ENCODE data around the gene RBM27.
"Not testable (repeated sequence)": the region's sequence is repeated elsewhere in the genome, so short reads cannot be mapped to it uniquely, and the experiment has no call there.

RBM27 gene, protein sequence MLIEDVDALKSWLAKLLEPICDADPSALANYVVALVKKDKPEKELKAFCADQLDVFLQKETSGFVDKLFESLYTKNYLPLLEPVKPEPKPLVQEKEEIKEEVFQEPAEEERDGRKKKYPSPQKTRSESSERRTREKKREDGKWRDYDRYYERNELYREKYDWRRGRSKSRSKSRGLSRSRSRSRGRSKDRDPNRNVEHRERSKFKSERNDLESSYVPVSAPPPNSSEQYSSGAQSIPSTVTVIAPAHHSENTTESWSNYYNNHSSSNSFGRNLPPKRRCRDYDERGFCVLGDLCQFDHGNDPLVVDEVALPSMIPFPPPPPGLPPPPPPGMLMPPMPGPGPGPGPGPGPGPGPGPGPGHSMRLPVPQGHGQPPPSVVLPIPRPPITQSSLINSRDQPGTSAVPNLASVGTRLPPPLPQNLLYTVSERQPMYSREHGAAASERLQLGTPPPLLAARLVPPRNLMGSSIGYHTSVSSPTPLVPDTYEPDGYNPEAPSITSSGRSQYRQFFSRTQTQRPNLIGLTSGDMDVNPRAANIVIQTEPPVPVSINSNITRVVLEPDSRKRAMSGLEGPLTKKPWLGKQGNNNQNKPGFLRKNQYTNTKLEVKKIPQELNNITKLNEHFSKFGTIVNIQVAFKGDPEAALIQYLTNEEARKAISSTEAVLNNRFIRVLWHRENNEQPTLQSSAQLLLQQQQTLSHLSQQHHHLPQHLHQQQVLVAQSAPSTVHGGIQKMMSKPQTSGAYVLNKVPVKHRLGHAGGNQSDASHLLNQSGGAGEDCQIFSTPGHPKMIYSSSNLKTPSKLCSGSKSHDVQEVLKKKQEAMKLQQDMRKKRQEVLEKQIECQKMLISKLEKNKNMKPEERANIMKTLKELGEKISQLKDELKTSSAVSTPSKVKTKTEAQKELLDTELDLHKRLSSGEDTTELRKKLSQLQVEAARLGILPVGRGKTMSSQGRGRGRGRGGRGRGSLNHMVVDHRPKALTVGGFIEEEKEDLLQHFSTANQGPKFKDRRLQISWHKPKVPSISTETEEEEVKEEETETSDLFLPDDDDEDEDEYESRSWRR

DNA sequence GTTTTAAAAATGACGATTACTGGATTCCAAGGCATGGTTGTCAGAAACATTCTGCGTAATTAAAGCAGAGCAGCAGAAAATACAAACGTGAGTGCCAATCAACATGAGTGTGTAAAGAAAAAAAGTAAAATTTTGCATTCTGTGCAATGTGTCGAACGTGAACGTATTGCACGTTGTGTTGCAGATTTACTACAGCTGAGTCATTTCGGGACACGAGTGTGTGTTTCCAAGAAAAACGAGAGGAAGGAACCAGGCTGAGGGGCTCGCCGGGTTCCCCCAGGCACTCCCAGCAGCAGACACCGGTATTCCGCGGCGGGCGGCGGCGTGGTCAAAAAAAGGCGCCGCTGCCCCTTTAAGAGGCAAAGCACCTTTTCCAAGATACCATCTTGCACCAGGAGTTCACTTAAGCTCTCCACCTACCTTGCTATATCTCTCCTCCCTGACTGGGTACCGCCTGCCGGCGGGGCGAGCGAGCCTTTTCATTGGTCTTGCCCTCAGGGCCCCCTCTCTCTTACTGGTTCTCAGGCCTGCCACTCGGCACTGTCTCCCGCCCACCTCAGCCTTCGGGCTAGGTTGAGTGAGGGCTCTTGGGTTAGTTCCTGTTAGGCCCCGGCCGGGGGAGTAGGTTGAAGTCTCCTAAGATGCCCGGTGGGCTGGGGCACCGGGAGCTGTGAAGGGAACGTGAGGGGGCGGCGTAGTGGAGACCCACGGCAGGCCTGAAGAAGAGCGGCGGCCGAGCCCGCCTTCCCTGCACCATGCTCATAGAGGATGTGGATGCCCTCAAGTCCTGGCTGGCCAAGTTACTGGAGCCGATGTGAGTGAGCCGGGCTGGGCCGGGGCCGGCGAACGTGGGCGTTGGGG lies at the start of gene RBM27:
TSS of gene RBM27 (plus strand) at position 595 of the 861 bp plus-strand sequence. CDS start at position 756, 161 bp downstream.
- peak; percentile 86 for DNase-seq

DNA sequence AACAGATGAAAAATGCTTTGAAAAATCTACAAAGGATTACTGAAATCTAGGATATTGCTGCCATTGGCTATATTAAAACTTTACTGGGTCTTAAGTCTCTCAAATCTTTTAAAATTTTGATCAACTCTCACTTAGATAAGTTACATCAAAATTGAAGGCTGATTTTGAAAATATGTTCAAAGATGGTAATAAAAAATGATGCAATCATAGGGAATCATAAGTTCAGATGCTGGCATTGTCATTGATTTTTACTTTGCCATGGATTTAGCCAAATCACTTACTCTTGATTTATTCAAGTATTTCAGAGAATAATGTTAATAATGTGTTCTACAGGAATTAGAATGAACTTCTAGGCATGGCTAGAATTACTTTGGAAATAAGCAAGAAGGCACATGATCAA lies 45.1 kb upstream of the RBM27 start:
- DNase-seq, result no peak

GRCh38 chr5:146164382-146164781 lies 39.0 kb upstream of the RBM27 start:
- DNase-seq, result no peak

- no peak for DNase-seq
Observed at GRCh38 chr5:146165460-146165859, 37.9 kb upstream of the RBM27 start.

DNA sequence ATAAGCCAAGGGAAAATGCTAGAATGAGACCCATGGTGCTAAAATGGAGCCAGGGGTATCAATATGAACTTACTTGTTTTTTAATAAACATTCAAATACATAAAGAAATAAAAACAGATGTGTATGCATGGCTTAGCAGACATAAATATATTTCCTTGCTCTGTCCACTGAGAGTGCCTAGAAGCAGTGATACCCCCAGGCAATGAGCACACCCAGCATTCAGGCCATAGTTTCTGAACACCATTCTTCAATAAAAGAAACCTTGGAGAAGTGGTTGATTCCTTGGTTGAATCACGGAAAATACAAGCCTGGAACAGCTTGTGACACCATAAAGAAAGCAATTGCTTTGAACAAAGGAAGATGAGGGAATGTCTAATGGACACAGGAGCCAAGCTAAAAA lies 37.5 kb upstream of the RBM27 start:
- no peak for DNase-seq

GRCh38 chr5:146169076-146169475 lies 34.3 kb upstream of the RBM27 start:
- DNase-seq, result no peak

GRCh38 chr5:146173049-146173448 lies 30.4 kb upstream of the RBM27 start:
- DNase-seq, result not testable (repeated sequence)

DNA sequence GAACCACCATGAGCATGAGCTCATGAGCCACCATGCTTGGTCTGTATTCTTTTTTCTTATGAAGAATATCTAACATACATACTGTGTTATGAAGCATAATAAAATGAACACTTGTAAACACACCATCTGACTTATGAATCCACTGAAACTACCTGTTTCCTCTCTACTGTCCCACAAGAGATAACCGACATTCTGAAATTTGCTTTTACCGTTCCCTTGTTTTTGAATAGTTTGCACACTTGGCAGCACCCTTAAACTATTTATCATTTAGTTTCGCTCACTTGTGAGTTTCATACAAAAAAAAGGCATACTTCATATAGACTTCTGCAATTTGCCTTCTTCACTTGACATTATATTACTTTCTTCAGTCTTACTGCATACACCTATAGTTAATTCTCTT lies 29.8 kb upstream of the RBM27 start:
- no peak for DNase-seq

DNA sequence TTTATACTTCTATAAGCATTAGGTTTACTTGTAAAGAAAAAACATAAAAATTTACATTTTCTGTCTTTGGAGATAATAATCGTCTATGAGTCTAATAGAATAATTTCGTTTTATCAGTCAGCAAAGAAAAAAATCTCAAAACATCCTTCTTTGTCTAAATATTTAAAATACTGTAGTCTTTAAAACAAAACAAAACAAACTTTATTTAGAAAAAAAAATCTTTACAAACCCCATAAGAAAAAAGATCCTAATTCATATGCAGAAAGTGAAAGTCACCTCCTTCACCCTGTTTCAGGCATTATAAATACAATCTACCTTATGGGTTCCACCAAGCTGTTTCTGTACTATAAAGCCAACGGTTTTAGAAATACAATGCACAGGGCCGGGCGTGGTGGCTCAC lies 26.6 kb upstream of the RBM27 start:
- no peak for DNase-seq

- no peak for DNase-seq
Observed at GRCh38 chr5:146179696-146180095, 23.7 kb upstream of the RBM27 start.

- DNase-seq, result not testable (repeated sequence)
Observed at GRCh38 chr5:146183403-146183802, 20.0 kb upstream of the RBM27 start.

DNA sequence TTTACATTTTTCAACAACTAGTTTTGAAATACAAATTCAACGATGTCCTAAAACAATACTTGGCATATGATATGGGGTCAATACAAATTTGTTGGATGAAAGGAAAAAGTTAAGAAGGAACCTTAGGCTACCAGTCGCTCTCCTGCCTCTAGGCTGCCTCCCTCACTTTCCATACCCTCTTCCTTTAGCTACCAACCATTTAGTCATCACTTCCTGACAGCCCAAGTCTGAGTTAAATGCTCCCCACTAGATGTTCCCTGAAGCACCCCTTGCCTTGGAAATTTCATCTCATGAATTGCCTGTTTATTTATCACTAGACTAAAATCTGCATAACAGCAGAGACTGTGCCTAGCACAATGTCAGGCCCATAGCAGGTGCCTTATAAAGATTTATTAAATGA lies 18.2 kb upstream of the RBM27 start:
- no peak for DNase-seq

DNA sequence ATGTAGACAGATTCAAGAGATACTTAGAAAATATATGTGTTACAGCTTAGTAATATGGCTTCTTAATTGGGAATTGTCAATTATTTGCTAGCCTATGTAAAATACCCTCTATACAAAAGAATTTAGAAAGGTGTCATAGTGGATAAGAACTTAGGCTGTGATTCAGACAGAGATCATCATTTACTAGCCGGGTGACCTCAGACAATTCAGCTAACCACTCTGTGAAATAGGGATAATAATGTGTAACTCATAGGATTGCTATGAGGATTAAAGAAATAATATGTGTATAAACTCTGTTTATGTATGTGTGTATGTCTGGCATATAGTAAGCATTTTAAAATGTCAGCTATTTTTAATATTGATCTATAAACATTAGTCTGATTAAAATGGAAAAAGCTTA lies 15.0 kb upstream of the RBM27 start:
- no peak for DNase-seq

GRCh38 chr5:146192571-146193043 lies 10.8 kb upstream of the RBM27 start:
- DNase-seq, result no peak

DNA sequence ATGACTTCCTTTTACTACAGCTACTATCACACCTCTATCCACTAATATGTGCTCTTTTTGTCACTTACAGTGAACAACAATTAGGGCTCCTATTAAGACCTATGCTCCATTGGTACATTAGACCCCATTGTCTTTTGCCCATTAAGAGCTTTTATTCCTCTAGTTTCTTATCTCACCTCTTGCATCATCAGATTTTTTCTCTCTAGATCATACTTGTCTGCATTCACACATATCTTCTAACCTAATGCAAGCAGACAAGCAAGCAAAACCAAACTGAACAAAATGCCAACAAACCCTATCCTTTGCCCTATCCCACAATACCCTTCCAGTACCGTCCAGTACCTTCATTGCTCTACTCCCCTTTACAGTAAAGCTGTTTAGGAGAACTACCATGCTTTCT lies 10.1 kb upstream of the RBM27 start:
- no peak for DNase-seq

- DNase-seq, result not testable (repeated sequence)
Observed at GRCh38 chr5:146194997-146195396, 8.4 kb upstream of the RBM27 start.

- no peak for DNase-seq
Observed at GRCh38 chr5:146196459-146197048, 6.9 kb upstream of the RBM27 start.

DNA sequence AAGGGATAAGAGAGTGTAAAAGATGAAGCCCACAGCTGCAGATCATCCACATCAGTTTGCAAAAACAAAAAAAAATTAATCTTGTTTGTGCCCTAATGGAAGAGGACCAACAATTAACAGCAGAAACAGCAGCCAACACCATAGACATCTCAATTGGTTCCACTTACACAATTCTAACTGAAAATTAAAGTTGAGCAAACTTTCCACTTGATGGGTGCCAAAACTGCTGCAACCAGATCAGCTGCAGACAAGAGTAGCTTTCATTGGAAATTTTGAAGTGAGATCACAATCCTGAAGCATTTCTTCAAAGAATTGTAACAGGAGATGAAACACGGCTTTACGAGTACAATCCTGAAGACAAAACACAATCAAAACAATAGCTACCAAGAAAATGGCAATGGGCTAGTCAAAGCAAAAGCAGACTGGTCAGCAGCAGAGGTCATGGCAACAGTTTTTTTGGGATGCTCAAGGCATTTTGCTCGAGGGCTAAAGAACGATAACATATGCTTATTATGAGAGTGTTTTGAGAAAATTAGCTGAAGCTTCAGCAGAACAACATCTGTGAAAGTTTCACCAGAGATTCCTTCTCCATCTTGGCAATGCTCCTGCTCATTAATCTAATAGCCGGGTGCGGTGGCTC lies 4.1 kb upstream of the RBM27 start:
- no peak for DNase-seq

DNA sequence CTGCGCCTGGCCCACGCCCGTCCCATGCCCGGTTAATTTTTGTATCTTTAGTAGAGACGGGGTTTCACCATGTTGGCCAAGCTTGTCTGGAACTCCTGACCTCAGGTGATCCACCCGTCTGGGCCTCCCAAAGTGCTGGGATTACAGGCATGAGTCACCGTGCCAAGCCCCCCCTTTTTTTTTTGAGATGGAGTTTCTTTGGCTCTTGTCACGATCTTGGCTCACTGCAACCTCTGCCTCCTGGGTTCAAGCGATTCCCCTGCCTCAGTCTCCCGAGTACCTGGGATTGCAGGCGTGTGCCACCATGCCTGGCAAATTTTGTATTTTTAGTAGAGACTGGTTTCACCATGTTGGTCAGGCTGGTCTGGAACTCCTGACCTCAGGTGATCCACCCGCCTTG lies 1.6 kb upstream of the RBM27 start:
- not testable (repeated sequence) for DNase-seq

DNA sequence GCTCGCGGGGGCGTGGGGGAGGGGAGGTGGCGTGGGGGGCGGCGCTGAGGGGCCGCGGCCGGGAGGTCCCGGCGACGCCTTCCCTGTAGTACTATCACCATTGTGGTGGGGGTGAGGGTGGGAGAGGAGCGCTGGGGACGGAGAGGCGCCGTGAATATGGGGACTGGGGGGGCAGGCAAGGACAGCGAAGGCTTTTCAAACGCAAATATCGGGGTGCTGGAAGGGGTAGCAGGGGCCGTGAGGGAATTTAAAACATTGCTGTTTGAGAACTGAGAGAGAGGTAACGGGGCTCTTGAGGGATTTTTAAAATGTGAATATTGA lies 427 bp downstream of the RBM27 start:
- DNase-seq, result no peak

DNA sequence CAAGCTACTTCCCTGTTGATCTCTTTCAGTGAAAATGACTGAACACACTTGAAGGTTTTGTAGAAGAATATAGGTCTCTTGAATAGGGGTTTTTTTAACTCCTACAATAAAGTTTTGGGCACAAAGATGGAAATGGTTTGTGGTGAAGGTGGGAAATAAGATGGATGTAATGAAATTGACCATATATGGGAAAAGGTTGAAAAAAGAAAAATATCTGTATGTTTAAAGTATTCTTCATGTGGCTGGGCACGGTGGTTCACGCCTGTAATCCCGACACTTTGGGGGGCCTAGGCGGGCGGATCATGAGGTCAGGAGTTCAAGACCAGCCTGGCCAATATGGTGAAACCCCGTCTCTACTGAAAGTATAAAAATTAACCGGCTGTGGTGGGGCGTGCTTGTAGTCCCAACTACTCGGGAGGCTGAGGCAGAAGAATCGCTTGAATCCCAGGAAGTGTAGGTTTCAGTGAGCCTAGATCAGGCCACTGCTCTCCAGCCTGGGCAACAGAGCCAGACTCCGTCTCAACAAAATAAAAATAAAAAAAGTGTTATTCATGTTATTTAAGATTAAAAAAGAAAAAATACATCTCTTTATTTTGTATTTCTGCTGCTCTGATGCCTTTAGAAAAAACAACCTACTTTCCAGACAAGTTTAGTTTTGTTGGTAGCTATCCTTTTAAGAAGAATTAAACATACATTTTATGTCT lies 2.2 kb downstream of the RBM27 start:
- DNase-seq, result no peak
